ENCODE data around the gene MICU1.

The MICU1 gene

DNA sequence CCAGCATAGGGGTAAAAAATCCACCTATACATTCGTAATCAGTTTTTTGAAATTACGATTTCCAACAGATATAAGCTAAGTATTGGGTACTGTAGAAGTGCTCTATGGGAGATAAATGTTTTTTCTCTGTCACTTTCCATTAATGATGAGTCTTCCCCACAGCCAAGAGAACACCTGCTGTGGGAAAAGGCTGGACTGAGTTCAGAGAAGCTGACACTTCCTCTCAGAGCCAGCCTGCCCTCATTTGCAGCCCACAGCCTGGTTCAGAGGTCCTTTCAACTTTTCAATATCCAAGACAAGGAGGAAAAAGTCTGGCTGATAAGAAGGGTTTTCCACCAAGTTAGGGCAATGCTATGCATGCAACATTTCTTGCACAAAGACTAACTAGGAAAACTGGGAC is 206.6 kb downstream of the MICU1 start:
- in situ Hi-C loops (cut with HindIII; ENCODE audit: low sequenced_read_pairs) = no loop called here
- TF ChIP-seq CTCF (IDR thresholded peaks at IDR 0.05; ENCODE audit: low read depth, low read length) = no peak
- no peak for DNase-seq (ENCODE audit: low read depth, low spot score)

GRCh38 chr10:72418679-72419078 is 207.2 kb downstream of the MICU1 start:
- TF ChIP-seq CTCF (IDR thresholded peaks at IDR 0.05; ENCODE audit: low read depth, low read length) = no peak
- DNase-seq (ENCODE audit: low read depth, low spot score) = no peak
- no peak overlapping the region for H3K4me3 ChIP-seq (ENCODE audit: low read depth, low read length)
- in situ Hi-C loops (cut with HindIII; ENCODE audit: low sequenced_read_pairs) = no loop called here

More for the DNA sequence above, 206.6 kb downstream of the MICU1 start:
- H3K4me3 ChIP-seq (ENCODE audit: low read depth, low read length) = no peak overlapping the region

DNA sequence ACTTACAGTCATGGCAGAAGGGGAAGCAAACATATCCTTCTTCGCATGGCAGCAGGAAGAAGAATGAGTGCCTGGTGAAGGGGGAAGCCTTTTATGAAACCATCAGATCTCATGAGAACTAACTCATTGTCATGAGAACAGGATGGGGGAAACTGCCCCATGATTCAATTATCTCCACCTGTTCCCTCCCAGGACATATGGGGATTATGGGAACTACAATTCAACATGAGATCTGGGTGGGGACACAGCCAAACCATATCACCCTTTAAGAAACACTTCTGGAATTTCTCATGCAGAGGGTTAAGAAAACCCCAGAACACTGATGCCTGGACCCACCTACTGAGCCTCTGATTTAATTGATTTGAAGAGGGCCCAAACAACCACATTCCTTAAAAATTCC is 207.9 kb downstream of the MICU1 start:
- H3K4me3 ChIP-seq (ENCODE audit: low read depth, low read length) = no peak overlapping the region
- in situ Hi-C loops (cut with HindIII; ENCODE audit: low sequenced_read_pairs) = no loop called here
- DNase-seq (ENCODE audit: low read depth, low spot score) = no peak
- no peak for TF ChIP-seq CTCF (IDR thresholded peaks at IDR 0.05; ENCODE audit: low read depth, low read length)

GRCh38 chr10:72416661-72417060 is 209.2 kb downstream of the MICU1 start:
- TF ChIP-seq CTCF (IDR thresholded peaks at IDR 0.05; ENCODE audit: low read depth, low read length) = no peak
- in situ Hi-C loops (cut with HindIII; ENCODE audit: low sequenced_read_pairs) = no loop called here
- DNase-seq (ENCODE audit: low read depth, low spot score) = no peak
- no peak overlapping the region for H3K4me3 ChIP-seq (ENCODE audit: low read depth, low read length)

- DNase-seq (ENCODE audit: low read depth, low spot score) = no peak
- H3K4me3 ChIP-seq (ENCODE audit: low read depth, low read length) = no peak overlapping the region
- in situ Hi-C loops (cut with HindIII; ENCODE audit: low sequenced_read_pairs) = no loop called here
- no peak for TF ChIP-seq CTCF (IDR thresholded peaks at IDR 0.05; ENCODE audit: low read depth, low read length)
These were observed 211.2 kb downstream of the MICU1 start for GRCh38 chr10:72414642-72415041.

GRCh38 chr10:72409167-72409566 is 216.7 kb downstream of the MICU1 start:
- no peak overlapping the region for H3K4me3 ChIP-seq (ENCODE audit: low read depth, low read length)
- TF ChIP-seq CTCF (IDR thresholded peaks at IDR 0.05; ENCODE audit: low read depth, low read length) = no peak
- no peak for DNase-seq (ENCODE audit: low read depth, low spot score)
- in situ Hi-C loops (cut with HindIII; ENCODE audit: low sequenced_read_pairs) = no loop called here

Data from astrocyte of the spinal cord (primary cell).